Mucosa of descending colon (tissue), 3 donors: ENCODE data around the gene SLC27A2. TPM values are rescaled to one million over a fixed set of nuclear protein-coding genes. Genes with fewer than 3 reads are reported as not detected.

Source experiments
- ATAC-seq: fragments of 200-7000 bp; cut with Tn5 transposase; one replicate; pipeline ENCODE4 v1.9.1; 2020; ENCODE audit warnings: mild to moderate bottlenecking, moderate library complexity
- DNase-seq, 3 donors: peaks; one replicate each; pipeline ENCODE4 v3.0.0-alpha.2; 2020
- H3K36me3 ChIP-seq: fragments of 200-600 bp; one replicate; pipeline ENCODE4 v1.8.0; 2021; ENCODE audit warnings: low read depth, mild to moderate bottlenecking
- H3K4me1 ChIP-seq: fragments of 200-600 bp; one replicate; pipeline ENCODE4 v1.8.0; 2021; ENCODE audit warnings: low read depth, mild to moderate bottlenecking
- H3K4me3 ChIP-seq: fragments of 200-600 bp; one replicate; pipeline ENCODE4 v1.8.0; 2021; ENCODE audit warnings: mild to moderate bottlenecking
- H3K9me3 ChIP-seq: fragments of 200-600 bp; one replicate; pipeline ENCODE4 v1.8.0; 2021; ENCODE audit warnings: mild to moderate bottlenecking
- CTCF ChIP-seq: fragments of 200-600 bp; IDR thresholded peaks from one replicate; pipeline ENCODE4 v1.8.0; 2022; ENCODE audit warnings: antibody characterized with exemption, mild to moderate bottlenecking
- intact Hi-C, 2 donors: fragments of 100-400 bp; cut with DNase I in 1 of 2; cut with micrococcal nuclease in 1 of 2; formaldehyde crosslinking; loops; one replicate each; pipeline versions ENCODE4 v1.11.0 to v1.11.1; 2022; cut with DNase I, micrococcal nuclease
- total RNA-seq, 3 donors: library from RNA; stranded (reverse); fragmentation: NEBNext Ultra II Directional in 2 of 3; extraction: Animal tissue kit (Norgen Biotek cat#: 25700) in 2 of 3; gene quantifications; one replicate each; pipeline versions ENCODE4 v1.2.1 to v1.2.4, GENCODE V29; 2021 to 2023
- donor health status: DM: no; HTN: no; CAD: no; lungs with moderate emphysema.
- donor health status: DM: no; HTN: no; CAD: no.
- donor health status: DM: no; HTN: yes; CAD: no.

Gene SLC27A2
- total RNA-seq, 3 donors from 2014 or later: 14.8 to 27.9 (median 27.8) TPM

DNA sequence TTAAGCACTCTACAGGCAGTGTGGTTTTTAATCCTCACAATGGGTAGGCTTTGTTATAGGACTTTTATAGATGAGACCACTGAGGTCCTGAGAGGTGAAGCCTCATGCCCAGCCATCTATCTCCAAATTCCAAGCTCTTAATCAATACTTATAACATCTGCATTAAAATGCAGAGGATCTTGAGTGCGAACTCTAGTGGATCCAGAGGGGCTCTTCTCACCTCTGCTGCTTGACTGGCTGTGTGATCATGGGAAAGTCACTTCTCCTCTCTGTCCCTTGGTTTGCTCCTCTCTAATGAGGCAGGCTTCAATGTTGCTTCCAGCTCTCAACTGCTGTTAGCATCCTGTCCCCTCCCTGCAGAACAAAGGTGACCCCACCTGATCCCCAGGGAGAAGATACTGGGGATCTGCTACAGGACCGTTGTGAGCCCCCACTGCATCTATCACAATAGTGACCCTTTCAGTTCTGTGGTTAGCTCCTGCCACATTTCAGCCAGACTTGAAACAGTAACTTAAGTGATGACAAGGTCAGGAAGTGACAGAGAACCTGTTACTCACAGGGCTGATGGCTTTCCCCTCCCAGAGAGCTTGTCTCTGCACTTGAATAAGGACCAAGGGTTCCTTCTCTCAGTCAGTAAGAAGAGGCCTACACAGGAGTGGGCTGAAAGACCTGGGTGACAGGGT is 1.3 kb downstream of the SLC27A2 start:
- Histone ChIP-seq H3K4me1 (peaks cover 14% of the 10 kb centered on the region), H3K9me3 (no peaks in the 10 kb centered on the region), H3K36me3 (no peaks in the 10 kb centered on the region), H3K4me3 (peak overlapping the region; percentile 51)
- intact Hi-C loops: no loop called here
- DNase-seq (no peak), ATAC-seq (peak; percentile 18)
- TF ChIP-seq CTCF: no peak

DNA sequence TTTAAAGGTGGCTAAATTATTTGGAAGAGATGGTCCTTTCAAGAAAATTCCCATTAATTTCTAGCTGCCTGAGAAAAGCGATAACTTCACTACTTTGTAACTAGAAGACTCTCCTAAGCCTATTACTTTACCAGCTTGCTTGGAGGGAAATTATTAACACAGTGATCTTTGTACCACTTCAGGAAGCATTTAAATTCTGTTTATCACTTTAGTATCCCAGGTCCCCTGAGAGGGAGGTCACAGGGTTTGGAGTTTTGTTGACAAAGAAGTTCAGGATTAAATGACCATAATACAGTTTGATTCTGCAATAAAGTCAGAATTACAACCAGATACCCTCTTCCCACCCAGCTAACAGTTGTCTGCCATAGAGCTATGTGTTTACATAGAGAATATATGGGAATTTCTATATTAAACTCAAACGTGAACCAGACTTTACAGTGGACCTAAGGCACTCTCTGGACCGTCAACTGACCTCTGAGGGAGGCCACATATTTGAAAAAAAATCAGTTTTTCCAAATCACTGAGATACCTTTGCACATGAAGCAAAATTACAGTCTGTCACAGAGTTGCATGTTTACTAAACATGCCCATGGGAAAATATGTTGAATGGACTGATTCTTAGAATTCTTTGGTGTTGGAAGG is 3.0 kb downstream of the SLC27A2 start:
- DNase-seq (no peak), ATAC-seq (peak; percentile 6)
- Histone ChIP-seq H3K9me3 (no peaks in the 10 kb centered on the region), H3K4me1 (peaks cover 22% of the 10 kb centered on the region), H3K4me3 (no peak overlapping the region), H3K36me3 (no peaks in the 10 kb centered on the region)
- no peak for TF ChIP-seq CTCF
- intact Hi-C loops: no loop called here

- Histone ChIP-seq H3K4me1 (peaks cover 29% of the 10 kb centered on the region), H3K36me3 (no peaks in the 10 kb centered on the region), H3K9me3 (no peaks in the 10 kb centered on the region), H3K4me3 (no peak overlapping the region)
- DNase-seq (no peak), ATAC-seq (no peak)
- intact Hi-C loops: no loop called here
- TF ChIP-seq CTCF: no peak
Observed at GRCh38 chr15:50186090-50186489, 4.1 kb downstream of the SLC27A2 start.

- no peaks in the 10 kb centered on the region for H3K9me3 ChIP-seq
- peaks cover 25% of the 10 kb centered on the region for H3K4me1 ChIP-seq
- intact Hi-C loops: no loop called here
- no peak overlapping the region for H3K4me3 ChIP-seq
- H3K36me3 ChIP-seq: no peaks in the 10 kb centered on the region
- DNase-seq: no peak
- ATAC-seq: no peak
- no peak for TF ChIP-seq CTCF
Observed at GRCh38 chr15:50186752-50187151, 4.8 kb downstream of the SLC27A2 start.

DNA sequence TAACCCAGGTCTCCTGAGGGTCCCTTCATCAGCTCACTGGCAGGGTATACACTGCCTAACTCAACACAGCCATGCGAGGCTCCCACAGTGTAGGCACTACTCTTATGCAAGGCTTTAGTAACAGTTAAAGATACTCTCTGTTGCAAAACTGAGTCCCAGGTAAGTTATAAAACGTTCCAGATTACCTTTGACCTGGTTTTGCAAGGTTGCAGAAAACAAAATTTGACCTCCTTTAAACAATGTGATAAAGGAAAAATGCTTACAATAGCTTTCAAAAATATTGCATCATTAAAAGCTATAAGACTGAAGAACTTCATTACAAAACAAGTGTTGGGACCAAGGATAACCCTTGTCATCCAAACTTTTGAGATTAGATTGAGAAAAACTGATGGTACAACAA is 5.5 kb downstream of the SLC27A2 start:
- H3K4me1 ChIP-seq: peaks cover 25% of the 10 kb centered on the region
- no peak for ATAC-seq
- no peaks in the 10 kb centered on the region for H3K36me3 ChIP-seq
- intact Hi-C loops: no loop called here
- no peak for DNase-seq
- H3K9me3 ChIP-seq: no peaks in the 10 kb centered on the region
- TF ChIP-seq CTCF: no peak
- no peak overlapping the region for H3K4me3 ChIP-seq
